Spleen (tissue), 7 donors: Measurements from ENCODE around the gene AFAP1L2.
A peak's percentile ranks its signal among the peaks of the same experiment; 100 is the strongest.

Experiments
- POLR2AphosphoS5 ChIP-seq, 3 donors: sonication (generic); formaldehyde crosslinking; IDR thresholded peaks; one replicate each; pipeline ENCODE4 v1.5.1; 2017; ENCODE audit warnings: antibody characterized with exemption in 3 of 3
- TF ChIP-seq, protein P1 (sequence below), 11 experiments: fragments of 200-600 bp in 7 of 11; fragments of 450-650 bp in 4 of 11; sonication (generic) in 4 of 11; IDR thresholded peaks in 8 of 11; conservative IDR thresholded peaks in 3 of 11; 1 replicate in 7 of 11; 2 replicates in 4 of 11; pipeline versions ENCODE4 v1.4.0 to v1.8.0; 2016 to 2021; ENCODE audit warnings: antibody characterized with exemption in 11 of 11, inconsistent platforms in 4 of 11, mild to moderate bottlenecking in 1 of 11
- donor health status: DM: no; HTN: no; CAD: no; lungs with moderate emphysema.
- donor health status: DM: no; HTN: no; CAD: no.
- donor health status: DM: no; HTN: no; CAD: no.

DNA sequence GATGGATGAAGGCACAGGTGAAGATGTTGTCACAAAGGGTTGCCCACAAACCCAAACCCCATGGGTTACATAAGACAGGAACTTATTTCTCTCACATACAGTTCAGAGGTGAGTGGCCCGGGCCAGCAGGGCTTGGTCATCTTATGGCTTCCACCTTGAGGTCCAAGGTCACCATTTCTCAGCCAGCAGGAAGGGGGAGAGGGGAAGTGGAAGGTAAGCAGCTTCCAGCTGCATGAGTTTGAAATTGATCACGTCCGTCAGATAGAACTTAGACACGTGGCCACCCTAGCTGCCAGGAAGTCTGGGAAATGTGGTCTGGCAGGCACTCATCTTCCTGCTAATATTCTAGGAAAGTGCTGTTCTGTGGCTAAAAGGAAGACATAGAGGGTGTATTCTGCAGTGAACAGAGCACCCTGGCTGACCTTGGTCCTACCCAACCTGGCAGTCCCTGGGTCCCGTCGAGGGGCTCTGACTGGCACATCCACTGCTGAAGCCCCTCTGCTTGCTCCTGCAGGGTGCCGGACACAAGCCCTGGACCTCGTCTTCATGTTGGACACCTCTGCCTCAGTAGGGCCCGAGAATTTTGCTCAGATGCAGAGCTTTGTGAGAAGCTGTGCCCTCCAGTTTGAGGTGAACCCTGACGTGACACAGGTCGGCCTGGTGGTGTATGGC, 115.7 kb downstream of the AFAP1L2 start:
- TF ChIP-seq, protein P1, sequence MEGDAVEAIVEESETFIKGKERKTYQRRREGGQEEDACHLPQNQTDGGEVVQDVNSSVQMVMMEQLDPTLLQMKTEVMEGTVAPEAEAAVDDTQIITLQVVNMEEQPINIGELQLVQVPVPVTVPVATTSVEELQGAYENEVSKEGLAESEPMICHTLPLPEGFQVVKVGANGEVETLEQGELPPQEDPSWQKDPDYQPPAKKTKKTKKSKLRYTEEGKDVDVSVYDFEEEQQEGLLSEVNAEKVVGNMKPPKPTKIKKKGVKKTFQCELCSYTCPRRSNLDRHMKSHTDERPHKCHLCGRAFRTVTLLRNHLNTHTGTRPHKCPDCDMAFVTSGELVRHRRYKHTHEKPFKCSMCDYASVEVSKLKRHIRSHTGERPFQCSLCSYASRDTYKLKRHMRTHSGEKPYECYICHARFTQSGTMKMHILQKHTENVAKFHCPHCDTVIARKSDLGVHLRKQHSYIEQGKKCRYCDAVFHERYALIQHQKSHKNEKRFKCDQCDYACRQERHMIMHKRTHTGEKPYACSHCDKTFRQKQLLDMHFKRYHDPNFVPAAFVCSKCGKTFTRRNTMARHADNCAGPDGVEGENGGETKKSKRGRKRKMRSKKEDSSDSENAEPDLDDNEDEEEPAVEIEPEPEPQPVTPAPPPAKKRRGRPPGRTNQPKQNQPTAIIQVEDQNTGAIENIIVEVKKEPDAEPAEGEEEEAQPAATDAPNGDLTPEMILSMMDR (IDR thresholded peaks at IDR 0.05 in 8 of 11, conservative IDR thresholded peaks at IDR 0.05 in 3 of 11), result no peak
- peak in 1 of 3 donors; percentile 23 for TF ChIP-seq POLR2AphosphoS5 (IDR thresholded peaks at IDR 0.05)
